ENCODE data around the gene HEATR5A. TPM values are rescaled to one million over a fixed set of nuclear protein-coding genes. Genes with fewer than 3 reads are reported as not detected.

Gene HEATR5A
- total and polyA plus RNA-seq, 2 of the 13 experiments (the other 11 are each of a cell fraction or from before 2014, with no cell fraction given), result 36.4 to 105 TPM

GRCh38 chr14:31420319-31421111, at the start of gene HEATR5A (continued):
- peak; percentile 99 for TF ChIP-seq ZNF276 (CRISPR knock-in tag; IDR thresholded peaks at IDR 0.05; ENCODE audit: low read depth)
- TF ChIP-seq ZMYM2 (CRISPR knock-in tag; IDR thresholded peaks at IDR 0.05), result peak; percentile 80
- peak; percentile 95 for TF ChIP-seq MED13 (CRISPR knock-in tag; IDR thresholded peaks at IDR 0.05)
- TF ChIP-seq ZNF570 (CRISPR knock-in tag; IDR thresholded peaks at IDR 0.05; ENCODE audit: borderline replicate concordance), result peak; percentile 99
- peak; percentile 97 to 99 for TF ChIP-seq HMGXB4 (CRISPR knock-in tag; IDR thresholded peaks at IDR 0.05; ENCODE audit: borderline replicate concordance in 1 of 2, low read depth in 1 of 2)
- peak; percentile 100 for TF ChIP-seq YEATS4 (CRISPR knock-in tag; IDR thresholded peaks at IDR 0.05; ENCODE audit: borderline replicate concordance)
- TF ChIP-seq ZNF496 (CRISPR knock-in tag; IDR thresholded peaks at IDR 0.05; ENCODE audit: insufficient replicate concordance), result no peak
- peak; percentile 96 for TF ChIP-seq CSRNP1 (CRISPR knock-in tag; IDR thresholded peaks at IDR 0.05)
- TF ChIP-seq ZBTB25 (CRISPR knock-in tag; IDR thresholded peaks at IDR 0.05), result peak; percentile 98
- TF ChIP-seq ZNF225 (CRISPR knock-in tag; IDR thresholded peaks at IDR 0.05), result peak; percentile 100
- peak; percentile 91; the same call in 1 of the 2 replicates for TF ChIP-seq MEF2D (CRISPR knock-in tag; IDR thresholded peaks at IDR 0.05)
- TF ChIP-seq MED8 (CRISPR knock-in tag; IDR thresholded peaks at IDR 0.05; ENCODE audit: insufficient replicate concordance), result peak; percentile 76
- TF ChIP-seq KDM4B (CRISPR knock-in tag; IDR thresholded peaks at IDR 0.05), result peak; percentile 98
- TF ChIP-seq BORCS8-MEF2B (CRISPR knock-in tag; IDR thresholded peaks at IDR 0.05), result peak; percentile 100
- TF ChIP-seq CBX5 (CRISPR knock-in tag; IDR thresholded peaks at IDR 0.05; ENCODE audit: borderline replicate concordance), result peak; percentile 97
- TF ChIP-seq SETDB1 (CRISPR knock-in tag; IDR thresholded peaks at IDR 0.05; ENCODE audit: borderline replicate concordance), result no peak
- no peak for TF ChIP-seq PRPF4 (IDR thresholded peaks at IDR 0.05; ENCODE audit: low read depth, low read length, poor library complexity, severe bottlenecking)
- peak; percentile 59 for TF ChIP-seq DBP (CRISPR knock-in tag; IDR thresholded peaks at IDR 0.05; ENCODE audit: not compliant biosample characterization)
- TF ChIP-seq EEA1 (CRISPR knock-in tag; IDR thresholded peaks at IDR 0.05; ENCODE audit: borderline replicate concordance), result peak; percentile 96
- no peak for TF ChIP-seq SMARCE1 (IDR thresholded peaks at IDR 0.05; ENCODE audit: borderline replicate concordance)
- TF ChIP-seq TBP (CRISPR knock-in tag; IDR thresholded peaks at IDR 0.05), result peak; percentile 87
- TF ChIP-seq ZNF234 (CRISPR knock-in tag; conservative IDR thresholded peaks at IDR 0.05), result no peak; the same call in 1 of the 2 replicates
